ENCODE measurements around the gene ENOX1. TPM values are rescaled to one million over a fixed set of nuclear protein-coding genes. Genes with fewer than 3 reads are reported as not detected.

ENOX1 gene
- total RNA-seq, 2 donors from 2014 or later: 0.22 to 1.4 TPM

- no peaks in the 10 kb centered on the region for H3K9me3 ChIP-seq
- no peak for DNase-seq
- TF ChIP-seq CTCF (IDR thresholded peaks at IDR 0.05): no peak
- no peak overlapping the region for H3K27ac ChIP-seq
- H3K9ac ChIP-seq (ENCODE audit: low read depth in 2 of 2, low read length in 2 of 2): no peak overlapping the region
- no peaks in the 10 kb centered on the region for H3K4me1 ChIP-seq
- H3K27me3 ChIP-seq: no peaks in the 10 kb centered on the region
- H3K4me3 ChIP-seq: no peak overlapping the region
- no peaks in the 10 kb centered on the region for H3K36me3 ChIP-seq
- intact Hi-C loops (cut with DNase I): no loop called here
Observed at GRCh38 chr13:43206838-43207237, 579.9 kb downstream of the ENOX1 start.

- TF ChIP-seq CTCF (IDR thresholded peaks at IDR 0.05): no peak
- DNase-seq: no peak
Observed at GRCh38 chr13:43205416-43205815, 581.4 kb downstream of the ENOX1 start.

GRCh38 chr13:43204591-43204990 is 582.2 kb downstream of the ENOX1 start:
- intact Hi-C loops (cut with DNase I): no loop called here

More at GRCh38 chr13:43205416-43205815, 581.4 kb downstream of the ENOX1 start:
- Histone ChIP-seq H3K9ac (ENCODE audit: low read depth in 2 of 2, low read length in 2 of 2) (no peak overlapping the region), H3K36me3 (no peaks in the 10 kb centered on the region), H3K27ac (no peak overlapping the region), H3K27me3 (no peaks in the 10 kb centered on the region), H3K4me1 (no peaks in the 10 kb centered on the region), H3K9me3 (no peaks in the 10 kb centered on the region), H3K4me3 (no peak overlapping the region)
- intact Hi-C loops (cut with DNase I): no loop called here

GRCh38 chr13:43203781-43204180 is 583.0 kb downstream of the ENOX1 start:
- intact Hi-C loops (cut with DNase I): no loop called here
- Histone ChIP-seq H3K27ac (no peak overlapping the region), H3K4me3 (no peak overlapping the region), H3K9ac (ENCODE audit: low read depth in 2 of 2, low read length in 2 of 2) (no peak overlapping the region), H3K36me3 (no peaks in the 10 kb centered on the region), H3K4me1 (no peaks in the 10 kb centered on the region), H3K9me3 (no peaks in the 10 kb centered on the region), H3K27me3 (no peaks in the 10 kb centered on the region)
- TF ChIP-seq CTCF (IDR thresholded peaks at IDR 0.05): no peak
- DNase-seq: no peak

More at GRCh38 chr13:43204591-43204990, 582.2 kb downstream of the ENOX1 start:
- no peak for DNase-seq
- Histone ChIP-seq H3K27ac (no peak overlapping the region), H3K9me3 (no peaks in the 10 kb centered on the region), H3K27me3 (no peaks in the 10 kb centered on the region), H3K36me3 (no peaks in the 10 kb centered on the region), H3K4me3 (no peak overlapping the region), H3K4me1 (no peaks in the 10 kb centered on the region), H3K9ac (ENCODE audit: low read depth in 2 of 2, low read length in 2 of 2) (no peak overlapping the region)
- no peak for TF ChIP-seq CTCF (IDR thresholded peaks at IDR 0.05)

GRCh38 chr13:43200736-43201135 is 586.0 kb downstream of the ENOX1 start:
- no peaks in the 10 kb centered on the region for H3K9me3 ChIP-seq
- no peak for TF ChIP-seq CTCF (IDR thresholded peaks at IDR 0.05)

More at GRCh38 chr13:43200736-43201135, 586.0 kb downstream of the ENOX1 start:
- Histone ChIP-seq H3K9ac (ENCODE audit: low read depth in 2 of 2, low read length in 2 of 2) (no peak overlapping the region), H3K36me3 (no peaks in the 10 kb centered on the region), H3K4me3 (no peak overlapping the region), H3K27me3 (no peaks in the 10 kb centered on the region), H3K27ac (no peak overlapping the region), H3K4me1 (no peaks in the 10 kb centered on the region)
- no peak for DNase-seq
- intact Hi-C loops (cut with DNase I): no loop called here

Data from colonic mucosa (tissue), 4 donors.